ENCODE data around the gene FECH. TPM values are rescaled to one million over a fixed set of nuclear protein-coding genes. Genes with fewer than 3 reads are reported as not detected.

The FECH gene
- total and polyA plus RNA-seq, 4 donors: 4.5 to 107 (median 20.4) TPM

GRCh38 chr18:57570162-57570561, 16.3 kb downstream of the FECH start:
- 96 to 98% methylated on average over 4 of the region's 4 CpGs for WGBS, 2 donors
- no peaks in the 10 kb centered on the region for H3K9me3 ChIP-seq (ENCODE audit: control insufficient read depth in 4 of 4, insufficient read depth in 3 of 4, low read length in 3 of 4)
- no peak overlapping the region for H3K27ac ChIP-seq (ENCODE audit: low read depth in 1 of 2, low read length in 1 of 2)
- no peaks in the 10 kb centered on the region for H3K27me3 ChIP-seq (ENCODE audit: control insufficient read depth in 3 of 3, insufficient read depth in 3 of 3, low read length in 2 of 3)
- peaks cover 27 to 39% (median 35%) of the 10 kb centered on the region in 4 donors for H3K36me3 ChIP-seq (ENCODE audit: control insufficient read depth in 4 of 4, insufficient read depth in 4 of 4, low read length in 4 of 4)
- no peak for ATAC-seq (ENCODE audit: insufficient read depth, low FRiP score)
- DNase-seq: no peak
- no peak overlapping the region for H3K9ac ChIP-seq (ENCODE audit: insufficient read depth in 1 of 2, low read length in 2 of 2)
- H3K4me1 ChIP-seq (ENCODE audit: control insufficient read depth in 5 of 5, insufficient read depth in 5 of 5, low read length in 5 of 5): no peaks in the 10 kb centered on the region
- TF ChIP-seq, protein P1, sequence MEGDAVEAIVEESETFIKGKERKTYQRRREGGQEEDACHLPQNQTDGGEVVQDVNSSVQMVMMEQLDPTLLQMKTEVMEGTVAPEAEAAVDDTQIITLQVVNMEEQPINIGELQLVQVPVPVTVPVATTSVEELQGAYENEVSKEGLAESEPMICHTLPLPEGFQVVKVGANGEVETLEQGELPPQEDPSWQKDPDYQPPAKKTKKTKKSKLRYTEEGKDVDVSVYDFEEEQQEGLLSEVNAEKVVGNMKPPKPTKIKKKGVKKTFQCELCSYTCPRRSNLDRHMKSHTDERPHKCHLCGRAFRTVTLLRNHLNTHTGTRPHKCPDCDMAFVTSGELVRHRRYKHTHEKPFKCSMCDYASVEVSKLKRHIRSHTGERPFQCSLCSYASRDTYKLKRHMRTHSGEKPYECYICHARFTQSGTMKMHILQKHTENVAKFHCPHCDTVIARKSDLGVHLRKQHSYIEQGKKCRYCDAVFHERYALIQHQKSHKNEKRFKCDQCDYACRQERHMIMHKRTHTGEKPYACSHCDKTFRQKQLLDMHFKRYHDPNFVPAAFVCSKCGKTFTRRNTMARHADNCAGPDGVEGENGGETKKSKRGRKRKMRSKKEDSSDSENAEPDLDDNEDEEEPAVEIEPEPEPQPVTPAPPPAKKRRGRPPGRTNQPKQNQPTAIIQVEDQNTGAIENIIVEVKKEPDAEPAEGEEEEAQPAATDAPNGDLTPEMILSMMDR (IDR thresholded peaks at IDR 0.05; ENCODE audit: control extremely low read depth, extremely low read depth): no peak
- H3K4me3 ChIP-seq: no peak overlapping the region

GRCh38 chr18:57569133-57569532, 17.4 kb downstream of the FECH start:
- Histone ChIP-seq H3K4me3 (no peak overlapping the region), H3K27me3 (ENCODE audit: control insufficient read depth in 3 of 3, insufficient read depth in 3 of 3, low read length in 2 of 3) (no peaks in the 10 kb centered on the region), H3K9ac (ENCODE audit: insufficient read depth in 1 of 2, low read length in 2 of 2) (no peak overlapping the region), H3K9me3 (ENCODE audit: control insufficient read depth in 4 of 4, insufficient read depth in 3 of 4, low read length in 3 of 4) (no peaks in the 10 kb centered on the region), H3K36me3 (ENCODE audit: control insufficient read depth in 4 of 4, insufficient read depth in 4 of 4, low read length in 4 of 4) (peaks cover 25 to 40% (median 37%) of the 10 kb centered on the region in 4 donors), H3K27ac (ENCODE audit: low read depth in 1 of 2, low read length in 1 of 2) (no peak overlapping the region), H3K4me1 (ENCODE audit: control insufficient read depth in 5 of 5, insufficient read depth in 5 of 5, low read length in 5 of 5) (no peaks in the 10 kb centered on the region)
- DNase-seq (no peak), ATAC-seq (ENCODE audit: insufficient read depth, low FRiP score) (no peak)
- TF ChIP-seq, protein P1 (IDR thresholded peaks at IDR 0.05; ENCODE audit: control extremely low read depth, extremely low read depth): no peak
- 25 to 53% methylated on average over 2 of the region's 2 CpGs for WGBS, 2 donors

DNA sequence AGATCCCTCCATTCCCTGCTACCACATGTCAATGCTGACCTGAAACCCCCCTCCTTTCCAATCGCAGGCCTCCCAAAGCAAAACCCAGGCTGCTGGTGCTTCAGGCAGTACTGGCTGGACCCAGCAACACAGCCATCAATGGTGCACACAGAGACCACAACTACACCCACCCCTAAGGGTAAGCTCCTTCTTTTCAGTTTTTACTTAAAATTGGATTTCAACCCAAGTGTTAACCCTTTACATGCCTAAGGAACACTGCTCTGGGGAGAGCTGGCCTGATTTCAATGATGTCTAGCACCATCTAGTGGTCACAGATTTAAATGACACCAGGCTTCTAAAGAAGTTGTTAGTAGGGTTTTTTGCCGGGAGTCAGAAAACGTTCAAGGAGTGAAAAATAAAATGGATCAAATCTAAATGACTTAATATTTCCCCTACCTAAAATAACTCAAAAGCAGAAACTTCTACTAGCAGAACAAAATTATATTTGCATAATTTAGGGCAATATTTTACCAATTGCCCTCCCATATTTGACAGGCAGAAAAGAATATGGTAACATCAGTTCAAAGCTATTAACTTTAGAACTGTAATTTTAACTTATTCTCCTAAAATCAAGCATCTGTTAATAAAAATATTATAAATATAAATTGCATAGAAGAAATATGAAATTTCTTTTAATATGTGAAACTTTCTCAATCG, 24.6 kb downstream of the FECH start:
- no peak overlapping the region for H3K9ac ChIP-seq (ENCODE audit: insufficient read depth in 1 of 2, low read length in 2 of 2)
- TF ChIP-seq, protein P1 (IDR thresholded peaks at IDR 0.05; ENCODE audit: control extremely low read depth, extremely low read depth): peak; percentile 36
- ATAC-seq (ENCODE audit: insufficient read depth, low FRiP score) (peak; percentile 77), DNase-seq (peak; percentile 29 to 67 (median 61))
- peaks cover 12 to 21% (median 14%) of the 10 kb centered on the region in 4 donors for H3K36me3 ChIP-seq (ENCODE audit: control insufficient read depth in 4 of 4, insufficient read depth in 4 of 4, low read length in 4 of 4)
- H3K27ac ChIP-seq (ENCODE audit: low read depth in 1 of 2, low read length in 1 of 2): no peak overlapping the region
- H3K27me3 ChIP-seq (ENCODE audit: control insufficient read depth in 3 of 3, insufficient read depth in 3 of 3, low read length in 2 of 3): no peaks in the 10 kb centered on the region
- H3K4me1 ChIP-seq (ENCODE audit: control insufficient read depth in 5 of 5, insufficient read depth in 5 of 5, low read length in 5 of 5): peaks cover 0 to 3% (median 0%) of the 10 kb centered on the region in 5 donors
- 48 to 51% methylated on average over 4 of the region's 4 CpGs for WGBS, 2 donors
- H3K9me3 ChIP-seq (ENCODE audit: control insufficient read depth in 4 of 4, insufficient read depth in 3 of 4, low read length in 3 of 4): peaks cover 0 to 2% (median 0%) of the 10 kb centered on the region in 4 donors
- H3K4me3 ChIP-seq: no peak overlapping the region

All from lung (tissue), 12 donors.